Sigmoid colon (tissue), 4 donors: ENCODE results near the gene CACHD1.

Experiments used
- EP300 ChIP-seq, 4 donors: sonication (generic); formaldehyde crosslinking; IDR thresholded peaks; one replicate each; pipeline ENCODE4 v1.6.1; 2017; ENCODE audit warnings: antibody characterized with exemption in 4 of 4
- POLR2A ChIP-seq, 2 donors: fragments of 450-650 bp; IDR thresholded peaks; one replicate each; pipeline ENCODE4 v1.6.1; 2016; ENCODE audit warnings: antibody characterized with exemption in 2 of 2, mild to moderate bottlenecking in 2 of 2, moderate library complexity in 2 of 2
- TF ChIP-seq, protein P1 (sequence below), 4 experiments: fragments of 450-650 bp in 3 of 4; fragments of 200-600 bp in 1 of 4; IDR thresholded peaks; one replicate each; pipeline ENCODE4 v1.5.1; 2016 to 2019; ENCODE audit warnings: antibody characterized with exemption in 4 of 4, mild to moderate bottlenecking in 3 of 4, moderate library complexity in 2 of 4

GRCh38 chr1:64473367-64473766 lies 3.4 kb downstream of the CACHD1 start:
- TF ChIP-seq EP300 (IDR thresholded peaks at IDR 0.05) (no peak), POLR2A (IDR thresholded peaks at IDR 0.05) (no peak)
- TF ChIP-seq, protein P1, sequence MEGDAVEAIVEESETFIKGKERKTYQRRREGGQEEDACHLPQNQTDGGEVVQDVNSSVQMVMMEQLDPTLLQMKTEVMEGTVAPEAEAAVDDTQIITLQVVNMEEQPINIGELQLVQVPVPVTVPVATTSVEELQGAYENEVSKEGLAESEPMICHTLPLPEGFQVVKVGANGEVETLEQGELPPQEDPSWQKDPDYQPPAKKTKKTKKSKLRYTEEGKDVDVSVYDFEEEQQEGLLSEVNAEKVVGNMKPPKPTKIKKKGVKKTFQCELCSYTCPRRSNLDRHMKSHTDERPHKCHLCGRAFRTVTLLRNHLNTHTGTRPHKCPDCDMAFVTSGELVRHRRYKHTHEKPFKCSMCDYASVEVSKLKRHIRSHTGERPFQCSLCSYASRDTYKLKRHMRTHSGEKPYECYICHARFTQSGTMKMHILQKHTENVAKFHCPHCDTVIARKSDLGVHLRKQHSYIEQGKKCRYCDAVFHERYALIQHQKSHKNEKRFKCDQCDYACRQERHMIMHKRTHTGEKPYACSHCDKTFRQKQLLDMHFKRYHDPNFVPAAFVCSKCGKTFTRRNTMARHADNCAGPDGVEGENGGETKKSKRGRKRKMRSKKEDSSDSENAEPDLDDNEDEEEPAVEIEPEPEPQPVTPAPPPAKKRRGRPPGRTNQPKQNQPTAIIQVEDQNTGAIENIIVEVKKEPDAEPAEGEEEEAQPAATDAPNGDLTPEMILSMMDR (IDR thresholded peaks at IDR 0.05), result no peak
